Hematopoietic multipotent progenitor cell treated with erythropoietin and hydrocortisone succinate and interleukin-3 and kit ligand, for 15 days (in vitro differentiated cells): ENCODE results near the gene CYP2C19.
"Not testable (repeated sequence)": the region's sequence is repeated elsewhere in the genome, so short reads cannot be mapped to it uniquely, and the experiment has no call there.

Source experiments
- DNase-seq: peaks from one replicate; pipeline ENCODE4 v3.0.0-alpha.2; 2015; ENCODE audit warnings: low spot score

CYP2C19 gene

DNA sequence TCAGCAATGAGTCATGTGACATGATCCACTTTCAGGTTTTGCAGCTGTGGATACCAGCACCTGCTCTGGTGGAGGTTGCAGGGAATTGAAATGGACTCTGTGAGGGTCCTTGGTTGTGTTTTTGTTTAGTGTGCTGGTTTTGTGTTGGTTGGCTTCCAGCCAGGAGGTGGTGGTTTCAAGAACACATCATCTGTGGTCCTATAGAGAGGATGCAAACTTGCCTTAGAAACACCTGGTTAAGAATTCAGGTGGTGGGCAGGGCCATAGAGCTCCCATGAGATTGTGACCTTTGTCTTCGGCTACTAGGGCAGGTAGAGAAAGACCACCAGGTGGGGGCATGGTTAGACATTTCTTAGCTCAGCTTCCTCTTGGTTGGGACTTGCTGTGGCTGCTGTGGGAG is 116.7 kb downstream of the CYP2C19 start:
- DNase-seq: no peak

DNA sequence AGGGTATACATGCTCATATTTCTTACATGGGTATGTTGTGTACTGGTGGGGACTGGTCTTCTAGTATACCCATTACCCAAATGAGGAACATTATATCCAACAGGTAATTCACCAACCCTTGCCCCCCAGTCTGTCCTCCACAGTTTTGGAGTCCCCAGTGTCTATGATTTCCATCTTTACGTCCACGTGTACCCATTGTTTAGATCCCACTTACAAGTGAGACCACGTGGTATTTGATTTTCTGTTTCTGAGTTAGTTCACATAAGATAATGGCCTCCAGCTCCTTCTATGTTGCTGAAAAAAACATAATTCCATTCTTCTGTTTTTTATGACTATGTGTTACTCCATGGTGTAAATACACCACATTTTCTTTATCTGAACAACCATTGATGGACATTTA is 126.6 kb downstream of the CYP2C19 start:
- no peak for DNase-seq

DNA sequence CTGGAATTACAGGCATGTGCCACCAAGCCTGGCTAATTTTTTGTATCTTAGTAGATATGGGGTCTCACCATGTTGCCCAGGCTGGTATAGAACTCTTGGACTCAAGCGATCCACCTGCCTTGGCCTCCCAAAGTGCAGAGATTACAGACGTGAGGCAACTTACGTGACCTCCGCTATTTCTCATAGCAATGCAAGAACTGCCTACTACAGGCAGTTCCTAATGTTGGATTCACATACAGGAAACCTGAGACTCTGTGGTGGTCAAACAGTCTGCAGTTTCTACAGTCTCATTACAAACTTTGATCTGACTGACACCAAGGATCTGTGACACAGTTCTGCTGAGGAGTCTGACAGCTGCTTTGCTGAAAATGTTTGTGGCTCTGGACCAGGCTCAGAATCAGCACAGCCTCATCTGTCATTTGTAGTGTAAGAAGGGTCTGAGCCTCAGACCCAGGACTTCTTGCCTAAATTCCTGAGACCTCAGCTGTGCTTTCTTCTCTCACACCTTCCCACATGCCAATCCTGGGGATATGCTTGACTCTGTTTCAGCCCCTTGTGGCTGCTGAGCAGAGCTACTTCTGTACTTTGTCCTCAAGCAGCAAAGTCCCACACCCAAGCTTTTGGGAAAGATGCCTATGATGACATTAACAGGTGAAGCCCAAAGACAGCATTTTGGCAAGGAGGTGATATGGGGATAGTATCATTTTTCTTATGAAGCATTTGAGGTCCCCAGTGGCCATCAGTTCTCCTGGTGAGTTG is 128.0 kb downstream of the CYP2C19 start:
- no peak for DNase-seq

DNA sequence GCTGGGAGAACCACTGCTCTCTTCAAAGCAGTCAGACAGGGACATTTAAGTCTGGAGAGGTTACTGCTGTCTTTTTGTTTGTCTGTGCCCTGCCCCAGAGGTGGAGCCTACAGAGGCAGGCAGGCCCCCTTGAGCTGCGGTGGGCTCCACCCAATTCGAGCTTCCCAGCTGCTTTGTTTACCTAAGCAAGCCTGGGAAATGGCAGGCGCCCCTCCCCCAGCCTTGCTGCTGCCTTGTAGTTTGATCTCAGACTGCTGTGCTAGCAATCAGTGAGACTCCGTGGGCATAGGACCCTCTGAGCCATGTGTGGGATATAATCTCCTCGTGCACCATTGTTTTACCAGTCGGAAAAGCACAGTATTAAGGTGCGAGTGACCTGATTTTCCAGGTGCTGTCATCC is 135.9 kb downstream of the CYP2C19 start:
- DNase-seq: not testable (repeated sequence)

DNA sequence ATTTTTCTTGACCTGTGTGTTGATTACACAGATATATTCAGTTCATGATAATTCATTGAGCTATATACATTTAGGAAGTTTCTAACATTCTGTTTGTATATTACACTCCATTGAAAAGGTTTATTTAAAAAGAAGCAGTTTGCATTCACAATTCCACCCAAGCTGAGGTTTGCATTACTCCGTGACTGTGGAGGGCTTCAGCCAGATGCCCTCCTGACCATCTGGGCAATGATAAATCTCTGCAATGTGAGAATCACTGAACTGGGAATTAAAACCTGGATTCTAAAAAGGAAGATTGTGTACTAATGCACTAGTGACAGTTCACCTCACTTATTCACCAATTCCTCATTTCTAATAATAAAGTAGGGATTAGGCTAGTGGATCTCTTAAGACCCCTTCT is 139.6 kb downstream of the CYP2C19 start:
- no peak for DNase-seq

DNA sequence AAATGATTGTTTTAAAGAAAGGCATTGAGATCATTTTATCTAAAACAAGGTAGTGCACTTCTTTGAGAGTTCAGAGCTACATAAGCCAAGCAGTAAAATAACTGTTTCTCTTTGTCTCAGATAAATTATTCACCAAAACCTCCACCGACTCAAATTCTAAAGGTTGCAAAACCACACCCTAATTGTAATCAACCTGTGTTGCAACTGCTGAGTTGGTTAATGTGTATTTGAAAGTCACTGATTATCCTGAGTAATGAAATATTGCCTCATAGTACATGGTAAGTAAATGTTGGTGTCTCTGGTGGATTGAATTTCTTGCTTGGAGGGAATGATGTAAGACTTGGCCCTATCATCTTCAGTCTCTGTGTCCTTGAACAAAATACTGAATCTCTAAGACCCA is 140.1 kb downstream of the CYP2C19 start:
- no peak for DNase-seq
